NCI-H146 treated with DMSO at 0.1 percent for 48 hours (cell line): ENCODE measurements around the gene SCFD2.

Experiments
- DNase-seq: peaks from one replicate; lab custom pipeline; 2025; ENCODE audit not compliant: unreplicated experiment; lab: John Stamatoyannopoulos, UW

Gene SCFD2

GRCh38 chr4:52894443-52894842 is 471.4 kb downstream of the SCFD2 start:
- DNase-seq = no peak

GRCh38 chr4:52892880-52893279 is 473.0 kb downstream of the SCFD2 start:
- DNase-seq = no peak

GRCh38 chr4:52891743-52892142 is 474.1 kb downstream of the SCFD2 start:
- DNase-seq = no peak

GRCh38 chr4:52890521-52890791 is 475.4 kb downstream of the SCFD2 start:
- no peak for DNase-seq

- DNase-seq = no peak
Measured at GRCh38 chr4:52889778-52890520, 475.9 kb downstream of the SCFD2 start.

- DNase-seq = no peak
Measured at GRCh38 chr4:52889354-52889753, 476.5 kb downstream of the SCFD2 start.

- no peak for DNase-seq
Measured at GRCh38 chr4:52884994-52885393, 480.9 kb downstream of the SCFD2 start.

- DNase-seq = no peak
Measured at GRCh38 chr4:52883707-52884669, 481.9 kb downstream of the SCFD2 start.

- no peak for DNase-seq
Measured at GRCh38 chr4:52883183-52883621, 482.7 kb downstream of the SCFD2 start.

GRCh38 chr4:52880994-52881393 is 484.9 kb downstream of the SCFD2 start:
- DNase-seq = no peak

GRCh38 chr4:52879471-52879870 is 486.4 kb downstream of the SCFD2 start:
- DNase-seq = no peak

GRCh38 chr4:52877694-52878093 is 488.2 kb downstream of the SCFD2 start:
- no peak for DNase-seq

- DNase-seq = no peak
Measured at GRCh38 chr4:52877036-52877435, 488.8 kb downstream of the SCFD2 start.

- DNase-seq = no peak
Measured at GRCh38 chr4:52876069-52876468, 489.8 kb downstream of the SCFD2 start.

GRCh38 chr4:52874948-52875347 is 490.9 kb downstream of the SCFD2 start:
- no peak for DNase-seq

GRCh38 chr4:52873861-52874343 is 492.0 kb downstream of the SCFD2 start:
- DNase-seq = no peak

GRCh38 chr4:52873191-52873590 is 492.7 kb downstream of the SCFD2 start:
- no peak for DNase-seq

GRCh38 chr4:52870225-52870624 is 495.6 kb downstream of the SCFD2 start:
- no peak for DNase-seq

GRCh38 chr4:52869656-52870055 is 496.2 kb downstream of the SCFD2 start:
- no peak for DNase-seq

GRCh38 chr4:52869196-52869595 is 496.7 kb downstream of the SCFD2 start:
- DNase-seq = no peak

GRCh38 chr4:52868133-52868532 is 497.7 kb downstream of the SCFD2 start:
- no peak for DNase-seq

GRCh38 chr4:52867163-52867562 is 498.7 kb downstream of the SCFD2 start:
- no peak for DNase-seq
